MM.1S (cell line): ENCODE measurements around the gene ULK4.

ENCODE experiments used
- DNase-seq: peaks from one replicate; pipeline ENCODE4 v3.0.0-alpha.2; 2015
- H2AFZ ChIP-seq: fragments of 300-600 bp; sonication (generic); 2 replicates; pipeline ENCODE4 v1.6.0; 2016; ENCODE audit warnings: antibody characterized with exemption, low read length
- H3F3A ChIP-seq: fragments of 300-600 bp; sonication (generic); 2 replicates; pipeline ENCODE4 v1.6.1; 2016; ENCODE audit warnings: mild to moderate bottlenecking, antibody characterized with exemption, low read length, moderate library complexity, mixed read lengths; ENCODE audit not compliant: insufficient read depth
- H3K27ac ChIP-seq: fragments of 300-600 bp; sonication (generic); 2 replicates; pipeline ENCODE4 v1.5.1; 2016; ENCODE audit warnings: mild to moderate bottlenecking, low read length
- H3K27me3 ChIP-seq: fragments of 300-600 bp; sonication (generic); replicated peaks from 2 replicates; pipeline ENCODE4 v1.6.0; 2016; ENCODE audit warnings: low read length; ENCODE audit not compliant: insufficient read depth
- H3K36me3 ChIP-seq: fragments of 300-600 bp; sonication (generic); replicated peaks from 2 replicates; pipeline ENCODE4 v1.6.1; 2016; ENCODE audit warnings: mild to moderate bottlenecking, low read length, mixed read lengths; ENCODE audit not compliant: insufficient read depth
- H3K4me1 ChIP-seq: fragments of 300-600 bp; sonication (generic); 2 replicates; pipeline ENCODE4 v1.6.1; 2016; ENCODE audit warnings: low read length, mixed read lengths
- H3K4me2 ChIP-seq: fragments of 300-600 bp; sonication (generic); 2 replicates; pipeline ENCODE4 v1.6.0; 2016; ENCODE audit warnings: low read depth, low read length
- H3K4me3 ChIP-seq: fragments of 300-600 bp; sonication (generic); 2 replicates; pipeline ENCODE4 v1.5.1; 2016; ENCODE audit warnings: low read length, mixed read lengths
- H3K79me2 ChIP-seq: fragments of 300-600 bp; sonication (generic); 2 replicates; pipeline ENCODE4 v1.6.1; 2016; ENCODE audit warnings: mixed run types, low read length, mixed read lengths
- H3K9ac ChIP-seq: fragments of 300-600 bp; sonication (generic); 2 replicates; pipeline ENCODE4 v1.6.1; 2016; ENCODE audit warnings: low read length, mixed read lengths
- H3K9me2 ChIP-seq: fragments of 300-600 bp; sonication (generic); replicated peaks from 2 replicates; pipeline ENCODE4 v1.6.1; 2016; ENCODE audit warnings: mild to moderate bottlenecking, low read length, mixed read lengths; ENCODE audit not compliant: insufficient read depth
- H3K9me3 ChIP-seq: fragments of 300-600 bp; sonication (generic); replicated peaks from 2 replicates; pipeline ENCODE4 v1.6.1; 2016; ENCODE audit warnings: mild to moderate bottlenecking, low read length, mixed read lengths; ENCODE audit not compliant: insufficient read depth
- H4K20me1 ChIP-seq: fragments of 300-600 bp; sonication (generic); 2 replicates; pipeline ENCODE4 v1.6.1; 2016; ENCODE audit warnings: mild to moderate bottlenecking, low read length, moderate library complexity, mixed read lengths; ENCODE audit not compliant: insufficient read depth
- EZH2 ChIP-seq: fragments of 300-600 bp; sonication (generic); optimal IDR thresholded peaks from 2 replicates; pipeline ENCODE3; 2017; ENCODE audit warnings: low read depth, mild to moderate bottlenecking, antibody characterized with exemption, low read length, mixed read lengths
- EZH2phosphoT487 ChIP-seq: fragments of 300-600 bp; sonication (generic); IDR thresholded peaks from 2 replicates; pipeline ENCODE4 v1.6.1; 2018; ENCODE audit warnings: antibody characterized with exemption, low read length
- TF ChIP-seq, protein P1 (sequence below): fragments of 300-600 bp; sonication (generic); IDR thresholded peaks from 2 replicates; pipeline ENCODE4 v1.5.1; 2016; ENCODE audit warnings: antibody characterized with exemption, low read length, mixed read lengths

The ULK4 gene

DNA sequence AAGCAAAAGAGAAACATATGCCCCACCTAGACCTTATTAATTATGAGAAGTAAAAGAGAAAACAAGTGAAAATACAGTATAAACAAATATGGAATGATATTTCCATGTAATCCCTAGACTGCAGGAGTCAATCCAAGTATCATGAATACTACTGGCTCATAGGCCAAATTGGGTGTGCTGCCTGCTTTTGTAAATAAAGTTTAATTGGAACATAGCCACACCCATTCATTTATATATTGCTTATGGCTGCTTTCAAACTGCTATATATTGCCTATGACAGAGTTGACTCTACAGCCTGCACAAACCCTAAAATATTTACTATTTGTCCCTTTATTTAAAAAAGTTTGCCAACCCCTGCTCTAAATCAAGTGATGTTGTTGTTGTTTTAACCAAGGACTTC, 5.3 kb downstream of the ULK4 start:
- peaks cover 8% of the 10 kb centered on the region for H3F3A ChIP-seq
- H4K20me1 ChIP-seq, result no peaks in the 10 kb centered on the region
- no peak overlapping the region for H3K4me2 ChIP-seq
- DNase-seq, result no peak
- H3K9ac ChIP-seq, result no peak overlapping the region
- no peaks in the 10 kb centered on the region for H3K9me2 ChIP-seq
- no peak overlapping the region for H2AFZ ChIP-seq
- no peaks in the 10 kb centered on the region for H3K27me3 ChIP-seq
- no peaks in the 10 kb centered on the region for H3K9me3 ChIP-seq
- TF ChIP-seq EZH2phosphoT487, result no peak
- TF ChIP-seq EZH2, result no peak
- TF ChIP-seq, protein P1, sequence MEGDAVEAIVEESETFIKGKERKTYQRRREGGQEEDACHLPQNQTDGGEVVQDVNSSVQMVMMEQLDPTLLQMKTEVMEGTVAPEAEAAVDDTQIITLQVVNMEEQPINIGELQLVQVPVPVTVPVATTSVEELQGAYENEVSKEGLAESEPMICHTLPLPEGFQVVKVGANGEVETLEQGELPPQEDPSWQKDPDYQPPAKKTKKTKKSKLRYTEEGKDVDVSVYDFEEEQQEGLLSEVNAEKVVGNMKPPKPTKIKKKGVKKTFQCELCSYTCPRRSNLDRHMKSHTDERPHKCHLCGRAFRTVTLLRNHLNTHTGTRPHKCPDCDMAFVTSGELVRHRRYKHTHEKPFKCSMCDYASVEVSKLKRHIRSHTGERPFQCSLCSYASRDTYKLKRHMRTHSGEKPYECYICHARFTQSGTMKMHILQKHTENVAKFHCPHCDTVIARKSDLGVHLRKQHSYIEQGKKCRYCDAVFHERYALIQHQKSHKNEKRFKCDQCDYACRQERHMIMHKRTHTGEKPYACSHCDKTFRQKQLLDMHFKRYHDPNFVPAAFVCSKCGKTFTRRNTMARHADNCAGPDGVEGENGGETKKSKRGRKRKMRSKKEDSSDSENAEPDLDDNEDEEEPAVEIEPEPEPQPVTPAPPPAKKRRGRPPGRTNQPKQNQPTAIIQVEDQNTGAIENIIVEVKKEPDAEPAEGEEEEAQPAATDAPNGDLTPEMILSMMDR, result no peak
- no peak overlapping the region for H3K27ac ChIP-seq
- H3K4me3 ChIP-seq, result no peak overlapping the region
- H3K4me1 ChIP-seq, result peaks cover 7% of the 10 kb centered on the region; the same call in 1 of the 2 replicates
- 0 out of 2 replicates have a peak, but pooled peaks cover 3% of the 10 kb centered on the region for H3K79me2 ChIP-seq
- H3K36me3 ChIP-seq, result no peaks in the 10 kb centered on the region

DNA sequence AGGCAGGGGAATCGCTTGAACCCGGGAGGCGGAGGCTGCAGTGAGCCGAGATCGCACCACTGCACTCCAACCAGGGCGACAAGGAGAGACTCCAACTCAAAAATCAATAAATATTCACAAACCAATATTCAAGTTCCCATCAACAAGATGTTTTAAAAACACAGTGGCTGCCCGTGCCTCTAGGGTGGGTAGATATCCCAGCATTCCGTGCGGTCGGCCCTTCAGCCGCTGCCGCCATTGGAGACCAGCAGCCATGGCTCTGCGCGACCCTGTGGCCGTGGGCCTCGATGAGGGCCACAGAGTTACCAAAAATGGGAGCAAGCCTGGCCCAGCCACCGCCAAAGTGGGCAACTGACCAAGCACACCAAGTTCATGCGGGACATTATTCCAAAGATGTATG, 6.7 kb downstream of the ULK4 start:
- no peak for TF ChIP-seq EZH2phosphoT487
- TF ChIP-seq, protein P1, result no peak
- TF ChIP-seq EZH2, result no peak
- H3K79me2 ChIP-seq, result 0 out of 2 replicates have a peak, but pooled peaks cover 3% of the 10 kb centered on the region
- DNase-seq, result no peak
- no peak overlapping the region for H2AFZ ChIP-seq
- no peaks in the 10 kb centered on the region for H3K9me2 ChIP-seq
- no peaks in the 10 kb centered on the region for H3K36me3 ChIP-seq
- no peak overlapping the region for H3K4me2 ChIP-seq
- no peaks in the 10 kb centered on the region for H3F3A ChIP-seq
- no peak overlapping the region for H3K4me3 ChIP-seq
- no peaks in the 10 kb centered on the region for H3K9me3 ChIP-seq
- H3K27ac ChIP-seq, result no peak overlapping the region
- no peaks in the 10 kb centered on the region for H3K27me3 ChIP-seq
- H3K4me1 ChIP-seq, result peaks cover 3% of the 10 kb centered on the region; the same call in 1 of the 2 replicates
- H4K20me1 ChIP-seq, result no peaks in the 10 kb centered on the region
- no peak overlapping the region for H3K9ac ChIP-seq

DNA sequence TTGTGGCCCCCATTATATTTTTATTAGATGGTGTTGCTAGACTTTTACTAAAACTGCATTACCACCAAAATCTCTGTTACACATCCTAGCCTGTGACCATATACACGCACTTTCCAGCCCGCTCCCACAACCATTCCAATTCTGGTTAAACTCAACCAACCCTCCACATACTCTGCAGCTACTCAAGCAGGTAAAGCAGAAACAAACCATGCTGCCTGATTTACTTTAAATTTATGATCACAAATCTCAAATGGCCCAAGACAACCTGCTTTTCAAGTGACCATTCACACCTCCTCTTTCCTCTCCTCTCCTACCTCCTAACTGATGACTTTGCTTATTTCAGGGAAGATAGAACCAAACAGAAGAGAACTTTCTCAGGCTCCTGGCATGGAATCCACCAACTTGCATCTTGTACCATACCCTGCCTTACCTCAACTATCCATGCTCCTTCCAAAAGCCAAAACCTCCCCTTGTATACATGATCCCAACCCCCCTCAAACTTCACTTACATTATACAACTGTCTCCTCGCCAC, 18.5 kb downstream of the ULK4 start:
- Histone ChIP-seq H3K9ac (no peak overlapping the region), H3K9me2 (no peaks in the 10 kb centered on the region), H3K9me3 (no peaks in the 10 kb centered on the region)

More for the DNA sequence above, 18.5 kb downstream of the ULK4 start:
- Histone ChIP-seq H3F3A (no peaks in the 10 kb centered on the region), H3K27me3 (no peaks in the 10 kb centered on the region), H2AFZ (no peak overlapping the region), H3K4me3 (no peak overlapping the region), H4K20me1 (no peaks in the 10 kb centered on the region), H3K79me2 (no peaks in the 10 kb centered on the region), H3K4me1 (no peaks in the 10 kb centered on the region), H3K36me3 (no peaks in the 10 kb centered on the region), H3K4me2 (no peak overlapping the region), H3K27ac (no peak overlapping the region)
- DNase-seq, result no peak
- TF ChIP-seq, protein P1, result no peak
- TF ChIP-seq EZH2 (no peak), EZH2phosphoT487 (no peak)
